HepG2 (cell line): ENCODE measurements around the gene FOXA1. TPM values are rescaled to one million over a fixed set of nuclear protein-coding genes. Genes with fewer than 3 reads are reported as not detected.
A peak's percentile ranks its signal among the peaks of the same experiment; 100 is the strongest.

Experiments used
- ATAD3A ChIP-seq: sonication (generic); formaldehyde crosslinking; IDR thresholded peaks from 2 replicates; pipeline ENCODE4 v1.4.0; 2020; ENCODE audit warnings: missing genetic modification reagents
- GFI1 ChIP-seq: sonication (generic); formaldehyde crosslinking; IDR thresholded peaks from 2 replicates; pipeline ENCODE4 v1.5.0; 2020; ENCODE audit warnings: missing genetic modification reagents, mild to moderate bottlenecking, borderline replicate concordance
- HMGXB3 ChIP-seq: sonication (generic); formaldehyde crosslinking; IDR thresholded peaks from 2 replicates; pipeline ENCODE4 v1.4.0; 2020; ENCODE audit warnings: missing genetic modification reagents, borderline replicate concordance
- RBAK ChIP-seq: sonication (generic); formaldehyde crosslinking; IDR thresholded peaks from 2 replicates; pipeline ENCODE4 v1.5.1; 2020; ENCODE audit warnings: mild to moderate bottlenecking, missing genetic modification reagents
- RBM22 ChIP-seq: fragments of 200-400 bp; formaldehyde crosslinking; optimal IDR thresholded peaks from 2 replicates; pipeline ENCODE3; 2017; ENCODE audit warnings: mild to moderate bottlenecking, low read length, moderate library complexity
- SP4 ChIP-seq: sonication (generic); formaldehyde crosslinking; IDR thresholded peaks from 2 replicates; pipeline ENCODE4 v1.8.1; 2023; ENCODE audit warnings: mild to moderate bottlenecking, missing genetic modification reagents
- U2AF1 ChIP-seq: fragments of 200-400 bp; formaldehyde crosslinking; optimal IDR thresholded peaks from 2 replicates; pipeline ENCODE3; 2017; ENCODE audit warnings: mild to moderate bottlenecking, low read depth, low read length
- ZBTB34 ChIP-seq: sonication (generic); formaldehyde crosslinking; IDR thresholded peaks from 2 replicates; pipeline ENCODE4 v1.8.0; 2022; ENCODE audit warnings: mild to moderate bottlenecking, missing genetic modification reagents
- ZBTB42 ChIP-seq: sonication (generic); formaldehyde crosslinking; IDR thresholded peaks from 2 replicates; pipeline ENCODE4 v1.5.0; 2020; ENCODE audit warnings: mild to moderate bottlenecking, missing genetic modification reagents
- ZEB1 ChIP-seq: IDR thresholded peaks from 2 replicates; pipeline ENCODE4 v1.6.1; 2012; ENCODE audit warnings: mild to moderate bottlenecking, low read depth, inconsistent platforms; ENCODE audit not compliant: insufficient replicate concordance
- ZNF263 ChIP-seq: sonication (generic); formaldehyde crosslinking; IDR thresholded peaks from 2 replicates; pipeline ENCODE4 v1.4.0; 2020; ENCODE audit warnings: missing genetic modification reagents
- ZNF333 ChIP-seq: sonication (generic); formaldehyde crosslinking; IDR thresholded peaks from 2 replicates; pipeline ENCODE4 v1.4.0; 2020; ENCODE audit warnings: mild to moderate bottlenecking, missing genetic modification reagents, borderline replicate concordance
- ZNF431 ChIP-seq: sonication (generic); formaldehyde crosslinking; IDR thresholded peaks from 2 replicates; pipeline ENCODE4 v1.9.0; 2022; ENCODE audit warnings: missing genetic modification reagents, low read depth, mild to moderate bottlenecking, borderline replicate concordance
- ZNF451 ChIP-seq: sonication (generic); formaldehyde crosslinking; IDR thresholded peaks from 2 replicates; pipeline ENCODE4 v1.5.0; 2020; ENCODE audit warnings: mild to moderate bottlenecking, missing genetic modification reagents
- ZNF563 ChIP-seq: sonication (generic); formaldehyde crosslinking; IDR thresholded peaks from 2 replicates; pipeline ENCODE4 v1.8.0; 2022; ENCODE audit warnings: mild to moderate bottlenecking, moderate library complexity, missing genetic modification reagents
- ZNF773 ChIP-seq: sonication (generic); formaldehyde crosslinking; IDR thresholded peaks from 2 replicates; pipeline ENCODE4 v1.4.0; 2020; ENCODE audit warnings: missing genetic modification reagents, borderline replicate concordance
- ZSCAN12 ChIP-seq: sonication (generic); formaldehyde crosslinking; IDR thresholded peaks from 2 replicates; pipeline ENCODE4 v1.9.0; 2021; ENCODE audit warnings: mild to moderate bottlenecking, missing genetic modification reagents
- polyA plus RNA-seq, 8 experiments: library from polyadenylated mRNA; depleted of rRNA in 3 of 8; stranded (reverse) in 7 of 8; unstranded in 1 of 8; fragments of >200 nt; fragmentation: Illumina TruSeq in 4 of 8; extraction: Trizol in 4 of 8; gene quantifications; 2 replicates each; pipeline versions ENCODE4 v1.2.1 to v1.2.3, GENCODE V29; 2011 to 2016; ENCODE audit warnings: low read depth in 4 of 8, missing spikeins in 1 of 8, mixed read lengths in 1 of 8; ENCODE audit not compliant: insufficient read depth in 1 of 8
- total RNA-seq, 5 experiments: library from RNA; depleted of rRNA; stranded (reverse); fragments of >200 nt; fragmentation: Illumina TruSeq; extraction: Trizol; gene quantifications; 2 replicates each; pipeline ENCODE4 v1.2.3, GENCODE V29; 2016; ENCODE audit warnings: low read depth in 1 of 5
- TF ChIP-seq, protein P1 (sequence below): sonication (generic); formaldehyde crosslinking; IDR thresholded peaks from 2 replicates; pipeline ENCODE4 v1.5.0; 2020; ENCODE audit warnings: missing genetic modification reagents
- TF ChIP-seq, protein P2 (sequence below): sonication (generic); formaldehyde crosslinking; IDR thresholded peaks from 2 replicates; pipeline ENCODE4 v1.4.0; 2020; ENCODE audit warnings: missing genetic modification reagents

The FOXA1 gene
- total and polyA plus RNA-seq, 2 of the 13 experiments (the other 11 are each of a cell fraction or from before 2014, with no cell fraction given) = 43.4 to 58.6 TPM

DNA sequence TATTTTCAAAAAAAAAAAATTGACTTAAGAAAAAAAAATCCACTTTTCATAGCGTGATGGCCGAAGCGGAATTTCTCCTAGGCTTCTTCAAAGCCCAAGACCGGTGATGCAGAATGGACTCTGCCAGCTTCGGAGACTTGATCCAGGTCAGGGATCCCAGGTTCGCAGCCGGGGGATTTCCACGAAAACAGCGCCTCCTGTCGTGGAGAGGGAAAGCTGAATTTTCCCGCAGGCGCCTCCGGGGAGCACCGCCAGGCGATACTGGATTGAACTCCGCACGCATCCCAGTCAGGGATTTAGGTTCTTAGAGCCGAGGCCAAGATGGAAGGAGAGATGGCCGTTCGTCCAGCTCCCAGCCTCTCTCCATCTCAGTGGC is 2.5 kb upstream of the FOXA1 start (continued):
- TF ChIP-seq ATAD3A (CRISPR knock-in tag) = no peak
- no peak for TF ChIP-seq ZSCAN12
- TF ChIP-seq ZBTB42 = no peak
- no peak for TF ChIP-seq ZNF431 (CRISPR knock-in tag)
- no peak for TF ChIP-seq ZEB1
- TF ChIP-seq ZNF451 (CRISPR knock-in tag) = no peak
- no peak for TF ChIP-seq ZNF773 (CRISPR knock-in tag)
- TF ChIP-seq GFI1 (CRISPR knock-in tag) = no peak
- TF ChIP-seq U2AF1 = no peak
- no peak for TF ChIP-seq HMGXB3 (CRISPR knock-in tag)
- no peak; the same call in 1 of the 2 replicates for TF ChIP-seq ZNF333 (CRISPR knock-in tag)
- TF ChIP-seq ZNF263 = peak; percentile 97
- no peak for TF ChIP-seq RBAK (CRISPR knock-in tag)
- no peak for TF ChIP-seq ZNF563 (CRISPR knock-in tag)
- TF ChIP-seq, protein P1, sequence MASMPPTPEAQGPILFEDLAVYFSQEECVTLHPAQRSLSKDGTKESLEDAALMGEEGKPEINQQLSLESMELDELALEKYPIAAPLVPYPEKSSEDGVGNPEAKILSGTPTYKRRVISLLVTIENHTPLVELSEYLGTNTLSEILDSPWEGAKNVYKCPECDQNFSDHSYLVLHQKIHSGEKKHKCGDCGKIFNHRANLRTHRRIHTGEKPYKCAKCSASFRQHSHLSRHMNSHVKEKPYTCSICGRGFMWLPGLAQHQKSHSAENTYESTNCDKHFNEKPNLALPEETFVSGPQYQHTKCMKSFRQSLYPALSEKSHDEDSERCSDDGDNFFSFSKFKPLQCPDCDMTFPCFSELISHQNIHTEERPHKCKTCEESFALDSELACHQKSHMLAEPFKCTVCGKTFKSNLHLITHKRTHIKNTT (CRISPR knock-in tag) = no peak
- TF ChIP-seq ZBTB34 = no peak
- TF ChIP-seq SP4 (CRISPR knock-in tag) = peak; percentile 49; the same call in 1 of the 2 replicates
- TF ChIP-seq, protein P2, sequence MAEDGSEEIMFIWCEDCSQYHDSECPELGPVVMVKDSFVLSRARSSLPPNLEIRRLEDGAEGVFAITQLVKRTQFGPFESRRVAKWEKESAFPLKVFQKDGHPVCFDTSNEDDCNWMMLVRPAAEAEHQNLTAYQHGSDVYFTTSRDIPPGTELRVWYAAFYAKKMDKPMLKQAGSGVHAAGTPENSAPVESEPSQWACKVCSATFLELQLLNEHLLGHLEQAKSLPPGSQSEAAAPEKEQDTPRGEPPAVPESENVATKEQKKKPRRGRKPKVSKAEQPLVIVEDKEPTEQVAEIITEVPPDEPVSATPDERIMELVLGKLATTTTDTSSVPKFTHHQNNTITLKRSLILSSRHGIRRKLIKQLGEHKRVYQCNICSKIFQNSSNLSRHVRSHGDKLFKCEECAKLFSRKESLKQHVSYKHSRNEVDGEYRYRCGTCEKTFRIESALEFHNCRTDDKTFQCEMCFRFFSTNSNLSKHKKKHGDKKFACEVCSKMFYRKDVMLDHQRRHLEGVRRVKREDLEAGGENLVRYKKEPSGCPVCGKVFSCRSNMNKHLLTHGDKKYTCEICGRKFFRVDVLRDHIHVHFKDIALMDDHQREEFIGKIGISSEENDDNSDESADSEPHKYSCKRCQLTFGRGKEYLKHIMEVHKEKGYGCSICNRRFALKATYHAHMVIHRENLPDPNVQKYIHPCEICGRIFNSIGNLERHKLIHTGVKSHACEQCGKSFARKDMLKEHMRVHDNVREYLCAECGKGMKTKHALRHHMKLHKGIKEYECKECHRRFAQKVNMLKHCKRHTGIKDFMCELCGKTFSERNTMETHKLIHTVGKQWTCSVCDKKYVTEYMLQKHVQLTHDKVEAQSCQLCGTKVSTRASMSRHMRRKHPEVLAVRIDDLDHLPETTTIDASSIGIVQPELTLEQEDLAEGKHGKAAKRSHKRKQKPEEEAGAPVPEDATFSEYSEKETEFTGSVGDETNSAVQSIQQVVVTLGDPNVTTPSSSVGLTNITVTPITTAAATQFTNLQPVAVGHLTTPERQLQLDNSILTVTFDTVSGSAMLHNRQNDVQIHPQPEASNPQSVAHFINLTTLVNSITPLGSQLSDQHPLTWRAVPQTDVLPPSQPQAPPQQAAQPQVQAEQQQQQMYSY = peak; percentile 17; the same call in 1 of the 2 replicates
- no peak for TF ChIP-seq RBM22
